Heart left ventricle (tissue), 16 donors: Measurements from ENCODE around the gene IDE. TPM values are rescaled to one million over a fixed set of nuclear protein-coding genes. Genes with fewer than 3 reads are reported as not detected.
A peak's percentile ranks its signal among the peaks of the same experiment; 100 is the strongest.

ENCODE experiments used
- ATAC-seq, 4 donors: fragments of 200-7000 bp; cut with Tn5 transposase; one replicate each; pipeline ENCODE4 v1.9.1; 2020 to 2022; ENCODE audit warnings: moderate library complexity in 4 of 4, mild to moderate bottlenecking in 3 of 4, moderate number of reproducible peaks in 1 of 4
- DNase-seq, 5 donors: peaks; one replicate each; pipeline ENCODE4 v3.0.0-alpha.2; 2020
- H3K27ac ChIP-seq, 12 donors: fragments of 200-600 bp; sonication (generic) in 4 of 12; one replicate each; pipeline versions ENCODE4 v1.5.0 to v1.8.0; 2016 to 2022; ENCODE audit warnings: mild to moderate bottlenecking in 2 of 12
- H3K27me3 ChIP-seq, 9 donors: fragments of 200-600 bp; sonication (generic) in 2 of 9; one replicate each; pipeline versions ENCODE4 v1.5.1 to v1.8.0; 2016 to 2022; ENCODE audit warnings: mild to moderate bottlenecking in 3 of 9
- H3K36me3 ChIP-seq, 9 donors: fragments of 200-600 bp; sonication (generic) in 2 of 9; one replicate each; pipeline versions ENCODE4 v1.5.0 to v1.8.0; 2018 to 2022; ENCODE audit warnings: mild to moderate bottlenecking in 2 of 9
- H3K4me1 ChIP-seq, 12 donors: fragments of 200-600 bp; sonication (generic) in 4 of 12; one replicate each; pipeline versions ENCODE4 v1.5.0 to v1.8.0; 2016 to 2022; ENCODE audit warnings: mild to moderate bottlenecking in 3 of 12
- H3K4me3 ChIP-seq, 12 donors: fragments of 200-600 bp; sonication (generic) in 4 of 12; one replicate each; pipeline versions ENCODE4 v1.5.0 to v1.8.0; 2017 to 2022; ENCODE audit warnings: mild to moderate bottlenecking in 9 of 12, moderate library complexity in 4 of 12
- H3K9me3 ChIP-seq, 12 donors: fragments of 200-600 bp; sonication (generic) in 4 of 12; one replicate each; pipeline versions ENCODE4 v1.5.0 to v1.8.0; 2016 to 2022; ENCODE audit warnings: mild to moderate bottlenecking in 1 of 12
- CTCF ChIP-seq, 12 donors: fragments of 200-600 bp; sonication (generic) in 4 of 12; IDR thresholded peaks; one replicate each; pipeline versions ENCODE4 v1.5.0 to v1.8.0; 2018 to 2022; ENCODE audit warnings: antibody characterized with exemption in 12 of 12, mild to moderate bottlenecking in 5 of 12
- POLR2A ChIP-seq, 2 donors: fragments of 450-650 bp; IDR thresholded peaks; one replicate each; pipeline ENCODE4 v1.6.1; 2017; ENCODE audit warnings: antibody characterized with exemption in 2 of 2, mild to moderate bottlenecking in 2 of 2, moderate library complexity in 2 of 2
- WGBS, 4 donors: extraction: QIAGEN DNeasy Blood & Tissue Kit in 2 of 4; methylation state at CpG; one replicate each; pipeline versions ENCODE4 v1.1.5 to v1.1.7; 2013 to 2018; 5-methylcytosine and 5-hydroxymethylcytosine counted together
- intact Hi-C, 10 donors: fragments of 100-400 bp; cut with DNase I; formaldehyde crosslinking; loops; one replicate each; pipeline versions ENCODE4 v1.11.1 to v1.14.2; 2022
- polyA plus RNA-seq, 2 donors: library from polyadenylated mRNA; stranded (reverse); fragments of 200-250 nt; gene quantifications; one replicate each; pipeline ENCODE4 v1.2.3, GENCODE V29; 2013
- total RNA-seq, 9 donors: library from RNA; depleted of rRNA in 2 of 9; stranded (reverse); fragments of >200 nt in 2 of 9; fragmentation: NEBNext Ultra II Directional in 3 of 9; extraction: Animal tissue kit (Norgen Biotek cat#: 25700) in 3 of 9; gene quantifications; one replicate each; pipeline versions ENCODE4 v1.1.0 to v1.2.4, GENCODE V29; 2016 to 2023
- donor health status: ischemic (EF 13 %, LVEDD 7.1; RV severe dilation, severe dysfunction).
- donor health status: healthy with polysubstance abuse.
- donor health status: DM: no; HTN: yes; CAD: no.
- donor health status: DM: no; HTN: no; CAD: no.
- donor health status: ischemic (EF 25% LVEDD 6.9; RV normal size, moderate dysfunction).
- donor health status: ischemic (EF 25% LVEDD 5.7; RV mildly dilated, moderate dysfunction).
- donor health status: healthy.
- donor health status: DM: yes; HTN: yes; CAD: no.
- donor health status: ischemic (EF 35%, LVEDD 5.7; RV mildly dilated, moderate dysfunction).
- donor health status: nonischemic (EF 11% LVEDD 7.7; RV severe dilation, severe dysfunction).
- donor health status: DM: yes; HTN: yes; CAD: no.
- donor health status: PGD.
- donor health status: ischemic (EF 29% LVEDD 5.4; RV normal size, mild dysfunction).
- donor health status: nonischemic (EF 23%, LVEDD 6.1; RV moderate dilation, normal function).

IDE gene
- total and polyA plus RNA-seq, 11 donors = 11.7 to 51.3 (median 46.0) TPM

GRCh38 chr10:92420546-92421275 lies 153.2 kb downstream of the IDE start:
- peaks cover 0 to 13% (median 4%) of the 10 kb centered on the region in 12 donors for H3K4me1 ChIP-seq
- no peaks in the 10 kb centered on the region for H3K27me3 ChIP-seq
- intact Hi-C loops = loop anchor here in 1 of 10 donors (10.0 kb wide), 1 partner anchor 56 kb away; no protein-coding TSS in a partner anchor
- 12 to 22% (median 16%) methylated on average over 41 to 46 of the region's 46 CpGs for WGBS, 4 donors
- TF ChIP-seq POLR2A (IDR thresholded peaks at IDR 0.05) = no peak
- H3K27ac ChIP-seq = no peak overlapping the region
- H3K9me3 ChIP-seq = peaks cover 0 to 6% (median 0%) of the 10 kb centered on the region in 12 donors
- DNase-seq (no peak), ATAC-seq (peak in 1 of 4 donors; percentile 53)
- peak overlapping the region in 11 of 12 donors; percentile 33 to 57 (median 48) for H3K4me3 ChIP-seq
- no peaks in the 10 kb centered on the region for H3K36me3 ChIP-seq

GRCh38 chr10:92419740-92420545 lies 153.9 kb downstream of the IDE start:
- intact Hi-C loops = loop anchor here in 1 of 10 donors (10.0 kb wide), 1 partner anchor 55 kb away; no protein-coding TSS in a partner anchor
- Histone ChIP-seq H3K4me1 (peaks cover 0 to 13% (median 4%) of the 10 kb centered on the region in 12 donors), H3K27me3 (no peaks in the 10 kb centered on the region), H3K27ac (no peak overlapping the region), H3K36me3 (no peaks in the 10 kb centered on the region), H3K4me3 (peak overlapping the region in 11 of 12 donors; percentile 33 to 57 (median 48)), H3K9me3 (peaks cover 0 to 6% (median 0%) of the 10 kb centered on the region in 12 donors)
- WGBS, 4 donors = 38 to 51% (median 41%) methylated on average over 28 to 34 of the region's 34 CpGs
- ATAC-seq (peak in 3 of 4 donors; percentile 60 to 84 (median 62)), DNase-seq (peak; percentile 37 to 73 (median 62))
- TF ChIP-seq POLR2A (IDR thresholded peaks at IDR 0.05) = no peak
- peak; percentile 18 to 60 (median 42) for TF ChIP-seq CTCF (IDR thresholded peaks at IDR 0.05)

GRCh38 chr10:92418891-92419290 lies 155.0 kb downstream of the IDE start:
- no peaks in the 10 kb centered on the region for H3K27me3 ChIP-seq
- no peak overlapping the region for H3K4me3 ChIP-seq
- peaks cover 0 to 6% (median 0%) of the 10 kb centered on the region in 12 donors for H3K9me3 ChIP-seq
- no peak for TF ChIP-seq CTCF (IDR thresholded peaks at IDR 0.05)
- no peak for TF ChIP-seq POLR2A (IDR thresholded peaks at IDR 0.05)
- intact Hi-C loops = no loop called here
- DNase-seq (no peak), ATAC-seq (no peak)
- 84 to 90% (median 89%) methylated on average over 7 of the region's 7 CpGs for WGBS, 4 donors
- H3K4me1 ChIP-seq = peaks cover 0 to 15% (median 4%) of the 10 kb centered on the region in 12 donors
- H3K36me3 ChIP-seq = no peaks in the 10 kb centered on the region
- H3K27ac ChIP-seq = no peak overlapping the region

- ATAC-seq (no peak), DNase-seq (no peak)
- peaks cover 0 to 4% (median 0%) of the 10 kb centered on the region in 12 donors for H3K9me3 ChIP-seq
- no peak overlapping the region for H3K4me3 ChIP-seq
- H3K36me3 ChIP-seq = no peaks in the 10 kb centered on the region
- H3K4me1 ChIP-seq = peaks cover 0 to 17% (median 4%) of the 10 kb centered on the region in 12 donors
- intact Hi-C loops = no loop called here
- WGBS, 4 donors = 84 to 90% (median 88%) methylated on average over 2 of the region's 2 CpGs
- no peak overlapping the region for H3K27ac ChIP-seq
- H3K27me3 ChIP-seq = no peaks in the 10 kb centered on the region
- no peak for TF ChIP-seq POLR2A (IDR thresholded peaks at IDR 0.05)
- no peak for TF ChIP-seq CTCF (IDR thresholded peaks at IDR 0.05)
Observed at GRCh38 chr10:92418221-92418620, 155.7 kb downstream of the IDE start.
